Measurements from ENCODE around the gene RNF44. TPM values are rescaled to one million over a fixed set of nuclear protein-coding genes. Genes with fewer than 3 reads are reported as not detected.

RNF44 gene
- total RNA-seq: 31.2 and 36.6 TPM in 2 replicates

DNA sequence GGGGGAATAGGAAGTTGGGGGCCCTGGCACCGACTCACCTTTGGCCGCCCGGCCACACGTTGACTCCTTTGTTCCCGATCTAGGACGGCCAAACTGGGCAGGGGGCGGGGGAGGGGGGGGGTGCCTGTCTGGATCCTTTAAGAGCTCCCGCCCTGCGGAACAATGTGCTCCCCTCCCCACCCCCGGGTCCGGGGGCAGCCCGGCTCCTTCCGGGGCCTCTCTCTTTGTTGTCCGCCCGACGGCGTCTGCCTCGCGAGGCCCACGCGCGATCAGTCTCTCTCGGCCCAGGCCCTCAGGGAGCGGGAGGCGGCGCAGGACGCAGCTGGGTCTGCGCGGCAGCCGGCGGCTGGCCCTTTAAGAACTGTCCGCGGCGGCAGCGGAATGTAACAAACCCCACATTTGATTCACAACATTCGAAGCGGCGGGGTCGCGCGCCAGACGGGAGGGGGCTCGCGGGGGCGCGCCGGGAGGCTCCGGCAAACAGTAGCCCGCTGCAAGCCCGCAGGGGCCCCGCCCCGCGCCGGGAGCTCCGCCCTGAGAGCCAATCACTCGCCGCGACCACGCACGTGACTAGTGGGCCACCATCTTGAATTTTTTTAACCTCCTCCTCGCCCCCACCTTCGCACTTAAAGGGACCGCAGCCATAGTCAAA, at the start of gene RNF44:
RNF44 (minus strand) TSS at position 501 of the 652 bp plus-strand sequence. CDS start 4,930 bp downstream, outside the sequence.
- H3K36me3 ChIP-seq (ENCODE audit: control insufficient read depth, insufficient read depth, low read length): no peaks in the 10 kb centered on the region
- peak; percentile 83 for DNase-seq (ENCODE audit: low read depth)
- peak within 1 kb of the TSS; percentile 97 for H3K4me3 ChIP-seq (ENCODE audit: low read depth, low read length)
- H3K27me3 ChIP-seq (ENCODE audit: control insufficient read depth, insufficient read depth, low read length): no peaks in the 10 kb centered on the region
- TF ChIP-seq, protein P1, sequence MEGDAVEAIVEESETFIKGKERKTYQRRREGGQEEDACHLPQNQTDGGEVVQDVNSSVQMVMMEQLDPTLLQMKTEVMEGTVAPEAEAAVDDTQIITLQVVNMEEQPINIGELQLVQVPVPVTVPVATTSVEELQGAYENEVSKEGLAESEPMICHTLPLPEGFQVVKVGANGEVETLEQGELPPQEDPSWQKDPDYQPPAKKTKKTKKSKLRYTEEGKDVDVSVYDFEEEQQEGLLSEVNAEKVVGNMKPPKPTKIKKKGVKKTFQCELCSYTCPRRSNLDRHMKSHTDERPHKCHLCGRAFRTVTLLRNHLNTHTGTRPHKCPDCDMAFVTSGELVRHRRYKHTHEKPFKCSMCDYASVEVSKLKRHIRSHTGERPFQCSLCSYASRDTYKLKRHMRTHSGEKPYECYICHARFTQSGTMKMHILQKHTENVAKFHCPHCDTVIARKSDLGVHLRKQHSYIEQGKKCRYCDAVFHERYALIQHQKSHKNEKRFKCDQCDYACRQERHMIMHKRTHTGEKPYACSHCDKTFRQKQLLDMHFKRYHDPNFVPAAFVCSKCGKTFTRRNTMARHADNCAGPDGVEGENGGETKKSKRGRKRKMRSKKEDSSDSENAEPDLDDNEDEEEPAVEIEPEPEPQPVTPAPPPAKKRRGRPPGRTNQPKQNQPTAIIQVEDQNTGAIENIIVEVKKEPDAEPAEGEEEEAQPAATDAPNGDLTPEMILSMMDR (IDR thresholded peaks at IDR 0.05; ENCODE audit: insufficient read depth, low read length, poor library complexity, severe bottlenecking): no peak

DNA sequence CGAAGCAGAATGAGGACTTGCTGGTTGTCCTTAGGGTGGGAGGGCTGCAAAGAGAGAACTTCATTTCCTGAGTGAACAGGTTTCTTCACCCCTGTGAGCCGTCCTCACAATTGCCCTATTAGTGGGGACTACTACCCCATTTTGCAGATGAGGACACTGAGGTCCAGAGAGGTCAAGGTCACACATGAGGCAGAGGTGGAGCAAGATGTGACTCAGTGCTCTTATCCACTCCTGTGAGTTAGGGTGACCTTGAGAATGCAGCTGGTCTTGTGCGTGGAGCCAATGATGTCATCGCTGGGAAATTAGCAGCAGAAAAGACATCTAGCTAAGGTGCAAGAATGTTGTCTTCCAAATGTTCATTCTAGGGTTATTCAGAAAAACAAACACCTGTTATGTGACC, 45.9 kb upstream of the RNF44 start:
- Histone ChIP-seq H3K36me3 (ENCODE audit: control insufficient read depth, insufficient read depth, low read length) (no peaks in the 10 kb centered on the region), H3K27me3 (ENCODE audit: control insufficient read depth, insufficient read depth, low read length) (no peaks in the 10 kb centered on the region), H3K4me3 (ENCODE audit: low read depth, low read length) (no peak overlapping the region)
- no peak for DNase-seq (ENCODE audit: low read depth)
- TF ChIP-seq, protein P1 (IDR thresholded peaks at IDR 0.05; ENCODE audit: insufficient read depth, low read length, poor library complexity, severe bottlenecking): no peak

- DNase-seq (ENCODE audit: low read depth): no peak
- H3K4me3 ChIP-seq (ENCODE audit: low read depth, low read length): no peak overlapping the region
- TF ChIP-seq, protein P1 (IDR thresholded peaks at IDR 0.05; ENCODE audit: insufficient read depth, low read length, poor library complexity, severe bottlenecking): no peak
- H3K36me3 ChIP-seq (ENCODE audit: control insufficient read depth, insufficient read depth, low read length): no peaks in the 10 kb centered on the region
- no peaks in the 10 kb centered on the region for H3K27me3 ChIP-seq (ENCODE audit: control insufficient read depth, insufficient read depth, low read length)
Measured at GRCh38 chr5:176581361-176581760, 44.2 kb upstream of the RNF44 start.

DNA sequence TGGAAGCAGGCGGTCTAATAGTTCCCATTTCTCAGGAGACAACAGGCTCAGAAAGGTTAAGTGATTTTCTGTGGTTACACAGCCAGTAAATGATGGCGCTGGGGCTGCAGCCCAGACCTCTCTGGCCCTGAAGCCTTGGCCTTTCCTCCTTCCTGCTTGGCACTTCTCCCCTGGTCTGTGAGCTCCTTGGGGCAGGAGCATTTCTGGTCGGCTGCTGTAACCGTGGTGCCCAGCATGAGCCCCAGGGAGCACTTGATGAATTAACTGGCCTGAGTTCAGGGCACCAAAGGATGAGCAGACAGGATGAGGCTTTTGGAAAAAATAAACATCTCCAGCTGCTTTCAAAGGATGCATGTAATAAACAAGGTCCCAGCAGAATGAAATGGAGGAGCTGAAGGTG, 42.1 kb upstream of the RNF44 start:
- H3K27me3 ChIP-seq (ENCODE audit: control insufficient read depth, insufficient read depth, low read length): no peaks in the 10 kb centered on the region
- no peak for DNase-seq (ENCODE audit: low read depth)

GRCh38 chr5:176578391-176578808, 41.2 kb upstream of the RNF44 start:
- H3K36me3 ChIP-seq (ENCODE audit: control insufficient read depth, insufficient read depth, low read length): no peaks in the 10 kb centered on the region
- TF ChIP-seq, protein P1 (IDR thresholded peaks at IDR 0.05; ENCODE audit: insufficient read depth, low read length, poor library complexity, severe bottlenecking): peak; percentile 74
- no peaks in the 10 kb centered on the region for H3K27me3 ChIP-seq (ENCODE audit: control insufficient read depth, insufficient read depth, low read length)
- no peak overlapping the region for H3K4me3 ChIP-seq (ENCODE audit: low read depth, low read length)
- DNase-seq (ENCODE audit: low read depth): no peak

More for the DNA sequence above, 42.1 kb upstream of the RNF44 start:
- TF ChIP-seq, protein P1 (IDR thresholded peaks at IDR 0.05; ENCODE audit: insufficient read depth, low read length, poor library complexity, severe bottlenecking): no peak
- no peak overlapping the region for H3K4me3 ChIP-seq (ENCODE audit: low read depth, low read length)
- H3K36me3 ChIP-seq (ENCODE audit: control insufficient read depth, insufficient read depth, low read length): no peaks in the 10 kb centered on the region
